Urinary bladder (tissue), 4 donors: Measurements from ENCODE around the gene ATP7A. TPM values are rescaled to one million over a fixed set of nuclear protein-coding genes. Genes with fewer than 3 reads are reported as not detected.
A peak's percentile ranks its signal among the peaks of the same experiment; 100 is the strongest.
"Not testable (repeated sequence)": the region's sequence is repeated elsewhere in the genome, so short reads cannot be mapped to it uniquely, and the experiment has no call there.

Experiments used
- DNase-seq: peaks from one replicate; pipeline ENCODE4 v3.0.0-alpha.2; 2015; ENCODE audit errors: extremely low spot score
- H3K27ac ChIP-seq: one replicate; pipeline ENCODE4 v1.5.1; 2013; ENCODE audit warnings: low read depth, mild to moderate bottlenecking, moderate library complexity
- H3K36me3 ChIP-seq: one replicate; pipeline ENCODE4 v1.6.1; 2013; ENCODE audit warnings: mild to moderate bottlenecking, moderate library complexity; ENCODE audit not compliant: insufficient read depth
- H3K4me1 ChIP-seq: one replicate; pipeline ENCODE4 v1.6.1; 2013; ENCODE audit warnings: mild to moderate bottlenecking, moderate library complexity; ENCODE audit not compliant: insufficient read depth
- H3K4me3 ChIP-seq: one replicate; pipeline ENCODE4 v1.5.1; 2013; ENCODE audit warnings: low read depth, low read length
- WGBS: extraction: QIAGEN DNeasy Blood & Tissue Kit; methylation state at CpG from one replicate; pipeline ENCODE4 v1.1.7; 2013; 5-methylcytosine and 5-hydroxymethylcytosine counted together
- polyA plus RNA-seq: library from polyadenylated mRNA; stranded (reverse); fragments of 200-250 nt; gene quantifications from one replicate; pipeline ENCODE4 v1.2.3, GENCODE V29; 2013
- total RNA-seq: library from RNA; depleted of rRNA; stranded (reverse); fragments of >200 nt; gene quantifications from one replicate; pipeline ENCODE4 v1.2.3, GENCODE V29; 2014
- donor health status: healthy with polysubstance abuse.
- donor health status: healthy.

Gene ATP7A
- 29.6 TPM for total RNA-seq
- 5.1 TPM for polyA plus RNA-seq

DNA sequence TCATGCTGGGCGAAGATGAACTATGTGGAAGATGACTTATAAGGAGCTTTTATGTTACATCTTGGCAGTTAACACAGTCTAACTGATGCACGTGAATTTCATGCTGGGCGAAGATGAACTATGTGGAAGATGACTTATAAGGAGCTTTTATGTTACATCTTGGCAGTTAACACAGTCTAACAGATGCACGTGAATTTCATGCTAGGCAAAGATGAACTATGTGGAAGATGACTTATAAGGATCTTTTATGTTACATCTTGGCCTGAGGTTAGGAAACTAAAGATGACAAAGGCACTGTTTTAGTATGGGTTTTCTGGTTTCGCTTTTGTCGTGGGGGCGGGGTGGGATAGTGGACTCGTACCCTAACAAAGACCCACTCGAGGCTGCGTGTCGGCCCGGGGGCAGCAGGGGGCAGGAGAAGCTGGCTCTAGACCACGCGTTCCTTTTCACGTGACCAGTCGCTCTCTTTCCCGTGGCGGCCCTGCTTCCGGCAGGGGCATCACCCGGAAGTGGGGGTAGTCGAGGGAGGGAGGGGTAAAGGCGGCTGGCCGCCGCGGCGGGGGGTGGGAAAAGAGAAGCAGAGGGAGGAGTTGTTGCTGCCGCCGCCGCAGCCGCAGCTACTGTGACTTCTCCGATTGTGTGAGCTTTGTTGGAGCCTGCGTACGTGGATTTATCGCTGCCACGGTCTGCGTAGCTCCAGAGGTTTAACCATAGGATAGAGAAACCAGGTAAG is at the start of gene ATP7A:
Gene ATP7A, plus strand, starts transcription at position 586 of the 733 bp plus-strand sequence. CDS start 60,949 bp downstream, outside the sequence.
- Histone ChIP-seq H3K36me3 (no peaks in the 10 kb centered on the region), H3K27ac (peak within 1 kb of the TSS; percentile 84), H3K4me1 (no peaks in the 10 kb centered on the region), H3K4me3 (peak within 1 kb of the TSS; percentile 54)
- 3% methylated on average over 36 of the region's 36 CpGs for WGBS
- peak; percentile 70 for DNase-seq

GRCh38 chrX:77875372-77875771 is 35.1 kb upstream of the ATP7A start:
- no peaks in the 10 kb centered on the region for H3K4me1 ChIP-seq
- 96% methylated on average over 8 of the region's 8 CpGs for WGBS
- H3K4me3 ChIP-seq, result no peak overlapping the region
- H3K36me3 ChIP-seq, result no peaks in the 10 kb centered on the region
- no peak overlapping the region for H3K27ac ChIP-seq
- no peak for DNase-seq

DNA sequence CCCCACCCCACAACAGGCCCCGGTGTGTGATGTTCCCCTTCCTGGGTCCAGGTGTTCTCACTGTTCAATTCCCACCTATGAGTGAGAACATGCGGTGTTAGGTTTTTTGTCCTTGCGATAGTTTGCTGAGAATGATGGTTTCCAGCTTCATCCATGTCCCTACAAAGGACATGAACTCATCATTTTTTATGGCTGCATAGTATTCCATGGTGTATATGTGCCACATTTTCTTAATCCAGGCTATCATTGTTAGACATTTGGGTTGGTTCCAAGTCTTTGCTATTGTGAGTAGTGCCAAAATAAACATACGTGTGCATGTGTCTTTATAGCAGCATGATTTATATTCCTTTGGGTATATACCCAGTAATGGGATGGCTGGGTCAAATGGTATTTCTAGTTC is 29.1 kb upstream of the ATP7A start:
- not testable (repeated sequence) for H3K4me3 ChIP-seq, DNase-seq, H3K36me3 ChIP-seq, H3K27ac ChIP-seq, H3K4me1 ChIP-seq
- 77% methylated on average over 4 of the region's 4 CpGs for WGBS

DNA sequence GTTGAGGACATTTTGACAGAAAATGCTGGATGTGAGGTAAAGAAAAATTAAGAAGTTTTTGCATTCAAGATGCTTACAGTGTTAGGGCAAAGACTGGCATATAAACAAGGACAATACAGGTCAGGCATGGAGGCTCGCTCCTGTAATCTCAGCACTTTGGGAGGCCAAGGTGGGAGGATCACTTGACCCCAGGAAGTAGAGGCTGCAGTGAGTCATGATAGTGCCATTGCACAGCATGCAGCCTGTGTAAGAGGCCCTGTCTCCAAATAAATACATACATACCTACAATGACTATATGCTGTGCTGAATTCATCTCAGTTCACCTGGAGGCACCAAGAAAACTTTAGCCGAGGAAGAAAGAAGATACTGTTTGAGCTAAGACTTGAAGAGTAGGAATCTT is 17.6 kb upstream of the ATP7A start:
- no peak overlapping the region for H3K27ac ChIP-seq
- H3K4me1 ChIP-seq, result no peaks in the 10 kb centered on the region
- no peak for DNase-seq
- no peak overlapping the region for H3K4me3 ChIP-seq
- H3K36me3 ChIP-seq, result no peaks in the 10 kb centered on the region
- WGBS, result 87% methylated on average over 2 of the region's 2 CpGs

DNA sequence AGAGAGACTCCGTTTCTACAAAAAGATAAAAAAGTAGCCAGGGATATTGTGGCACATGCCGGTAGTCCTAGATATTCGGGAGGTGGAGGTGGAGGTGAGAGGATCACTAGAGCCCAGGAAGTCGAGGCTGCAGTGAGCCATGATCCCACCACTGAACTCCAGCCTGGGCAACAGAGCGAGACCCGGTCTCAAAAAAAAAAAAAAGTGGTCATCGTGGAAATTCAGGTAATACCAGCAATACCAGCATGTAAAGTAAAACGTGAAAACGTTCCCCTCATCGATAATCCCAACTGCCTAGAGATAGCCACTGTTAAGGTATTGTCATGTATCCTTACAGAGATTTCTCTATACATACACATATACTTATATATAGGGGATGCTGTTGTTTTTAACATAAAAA is 16.8 kb upstream of the ATP7A start:
- WGBS, result 78% methylated on average over 10 of the region's 10 CpGs
- Histone ChIP-seq H3K27ac (no peak overlapping the region), H3K4me1 (no peaks in the 10 kb centered on the region), H3K4me3 (no peak overlapping the region), H3K36me3 (no peaks in the 10 kb centered on the region)
- DNase-seq, result no peak

DNA sequence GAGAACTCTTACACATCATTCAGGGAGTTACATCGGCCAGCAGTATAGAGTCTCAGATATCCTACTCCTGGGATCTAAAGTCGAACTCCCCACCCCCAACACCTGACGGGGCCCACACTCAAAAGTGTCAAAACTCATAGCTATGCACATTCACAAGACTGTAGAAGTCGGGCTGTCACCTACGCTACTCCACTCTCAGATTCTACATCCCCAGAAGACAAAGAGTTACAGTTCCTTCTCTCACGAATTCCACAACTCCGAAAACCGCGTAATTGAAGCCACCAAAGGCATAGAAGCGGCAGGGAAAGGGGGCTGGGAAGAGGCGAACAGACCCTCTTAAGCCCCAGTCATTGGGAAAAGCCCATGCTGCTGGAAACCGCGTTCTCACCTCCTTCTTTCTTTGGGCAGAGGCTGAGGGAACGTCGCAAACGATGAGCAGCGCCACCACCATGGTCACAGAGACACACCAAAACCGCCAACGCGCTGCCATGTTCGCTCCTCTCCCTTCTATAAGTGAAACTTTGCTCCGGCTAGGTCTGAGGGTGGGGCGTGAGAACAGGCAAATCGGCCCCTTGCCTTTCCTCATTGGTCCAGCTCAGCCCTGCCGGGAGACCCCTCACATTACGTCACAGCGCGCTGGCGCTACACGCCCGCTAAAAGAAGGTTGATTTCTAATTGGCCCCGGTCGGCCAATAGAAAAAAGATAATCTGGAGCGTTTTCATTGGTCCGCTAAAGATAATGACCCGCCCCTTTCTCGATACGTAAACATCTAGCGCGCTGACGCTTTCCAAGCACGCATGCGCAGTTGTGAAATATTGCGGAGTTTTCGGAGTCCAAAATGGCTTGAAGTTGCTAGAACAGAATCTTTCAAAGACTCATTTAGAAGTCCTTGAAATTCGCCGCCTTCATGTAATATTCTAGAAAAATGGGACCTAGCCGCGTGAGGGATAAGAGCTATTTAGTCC is 15.3 kb upstream of the ATP7A start, which contains the start of gene MAGT1:
Gene MAGT1, minus strand, starts transcription at position 515 of the 966 bp plus-strand sequence. Its CDS starts 25 bp downstream, at position 490.
- Histone ChIP-seq H3K36me3 (no peaks in the 10 kb centered on the region), H3K27ac (peak within 1 kb of the TSS; percentile 95), H3K4me1 (no peaks in the 10 kb centered on the region), H3K4me3 (peak within 1 kb of the TSS; percentile 53)
- under 1% methylated on average over 49 of the region's 49 CpGs for WGBS
- peak; percentile 94 for DNase-seq

DNA sequence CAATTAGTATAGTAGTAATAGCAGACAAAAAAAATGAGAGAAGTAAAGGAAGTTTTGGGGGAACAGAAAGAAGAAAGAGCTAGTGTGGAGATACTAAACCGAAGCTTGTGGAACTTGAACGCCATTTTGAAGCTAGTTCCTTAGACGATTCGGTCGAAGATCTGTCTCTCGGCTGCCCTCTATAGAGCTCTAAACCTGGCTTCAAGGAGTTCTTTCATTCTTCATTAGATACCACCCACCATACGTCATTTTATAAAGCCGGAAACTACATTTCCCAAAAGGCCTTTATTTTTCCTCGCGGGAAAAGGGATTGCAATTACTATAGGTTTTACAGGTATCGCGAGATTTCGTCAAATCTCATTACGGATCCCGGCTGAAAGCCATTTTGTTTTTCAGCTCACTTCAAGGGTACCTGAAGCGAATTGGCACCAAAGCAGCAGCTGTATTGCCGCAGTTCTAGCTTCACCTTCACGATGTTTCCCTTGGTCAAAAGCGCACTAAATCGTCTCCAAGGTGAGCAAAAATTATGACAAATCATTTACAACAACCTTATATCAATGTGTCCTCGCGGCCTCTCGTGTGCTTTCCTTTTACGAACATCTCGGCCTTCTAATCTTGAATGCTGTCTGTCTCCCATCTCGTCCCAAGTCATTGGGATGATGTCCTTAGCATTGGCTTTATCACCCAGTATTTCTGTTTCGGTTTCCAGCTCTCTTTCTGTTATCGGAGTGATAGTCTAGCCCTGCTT is 11.2 kb upstream of the ATP7A start, which contains the start of gene COX7B:
Gene COX7B, plus strand, starts transcription at position 388 of the 748 bp plus-strand sequence. Its CDS starts 86 bp downstream, at position 474.
- Histone ChIP-seq H3K4me3 (peak within 1 kb of the TSS; percentile 49), H3K27ac (peak within 1 kb of the TSS; percentile 50), H3K36me3 (no peaks in the 10 kb centered on the region), H3K4me1 (no peaks in the 10 kb centered on the region)
- under 1% methylated on average over 28 of the region's 28 CpGs for WGBS
- peak; percentile 96 for DNase-seq

DNA sequence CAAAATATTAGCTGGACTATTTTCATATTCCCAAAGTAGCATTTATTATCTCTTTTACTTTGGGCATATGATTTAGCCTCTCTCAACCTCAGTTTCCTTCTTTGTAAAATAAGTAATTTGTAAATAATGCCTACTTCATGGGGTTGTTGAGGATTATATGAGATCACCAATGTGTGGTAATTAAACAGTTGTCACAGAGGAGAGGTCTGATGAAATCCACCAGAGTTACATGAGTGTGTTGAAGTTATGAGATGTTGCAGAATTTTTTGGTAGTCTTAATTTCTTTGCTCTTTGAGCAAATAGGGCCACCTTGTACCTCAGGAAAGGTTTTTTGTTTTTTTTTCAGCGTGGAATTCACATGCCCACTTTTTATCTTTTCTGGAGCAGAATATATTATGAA is 9.8 kb upstream of the ATP7A start:
- Histone ChIP-seq H3K4me3 (no peak overlapping the region), H3K4me1 (no peaks in the 10 kb centered on the region), H3K36me3 (no peaks in the 10 kb centered on the region), H3K27ac (no peak overlapping the region)
- WGBS, result 83% methylated on average over 1 of the region's 1 CpG
- no peak for DNase-seq

- WGBS, result 88% methylated on average over 5 of the region's 5 CpGs
- DNase-seq, result no peak
- Histone ChIP-seq H3K4me3 (no peak overlapping the region), H3K4me1 (no peaks in the 10 kb centered on the region), H3K27ac (no peak overlapping the region), H3K36me3 (no peaks in the 10 kb centered on the region)
Observed at GRCh38 chrX:77901506-77901905, 9.0 kb upstream of the ATP7A start.

GRCh38 chrX:77917294-77917933 is 6.9 kb downstream of the ATP7A start:
- Histone ChIP-seq H3K4me3 (no peak overlapping the region), H3K27ac (no peak overlapping the region), H3K36me3 (no peaks in the 10 kb centered on the region), H3K4me1 (no peaks in the 10 kb centered on the region)
- DNase-seq, result no peak
- 70% methylated on average over 2 of the region's 2 CpGs for WGBS

DNA sequence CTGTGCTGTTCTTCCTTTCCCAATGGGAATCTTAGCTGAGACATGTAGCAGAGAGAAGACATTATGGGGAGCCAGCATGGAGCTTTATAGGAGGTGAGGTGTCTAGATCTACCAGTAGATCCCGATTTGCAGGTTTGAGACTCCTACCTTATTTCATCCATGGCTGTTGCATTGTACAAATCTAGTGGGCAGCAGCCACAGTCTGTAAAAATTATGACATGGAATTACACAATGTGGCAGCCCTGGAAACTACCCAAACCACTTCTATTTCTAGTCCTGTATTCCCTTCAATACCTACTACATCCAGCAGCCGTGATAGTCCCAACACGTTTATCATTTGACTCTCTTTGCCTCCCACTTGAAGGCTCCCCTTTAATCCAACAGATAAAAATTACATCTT is 8.1 kb downstream of the ATP7A start:
- Histone ChIP-seq H3K36me3 (no peaks in the 10 kb centered on the region), H3K4me1 (no peaks in the 10 kb centered on the region), H3K4me3 (no peak overlapping the region), H3K27ac (no peak overlapping the region)
- no peak for DNase-seq
- 55% methylated on average over 3 of the region's 3 CpGs for WGBS

GRCh38 chrX:77919370-77919769 is 8.9 kb downstream of the ATP7A start:
- not testable (repeated sequence) for DNase-seq, H3K36me3 ChIP-seq, H3K4me1 ChIP-seq, H3K4me3 ChIP-seq, H3K27ac ChIP-seq
- 80% methylated on average over 6 of the region's 6 CpGs for WGBS

DNA sequence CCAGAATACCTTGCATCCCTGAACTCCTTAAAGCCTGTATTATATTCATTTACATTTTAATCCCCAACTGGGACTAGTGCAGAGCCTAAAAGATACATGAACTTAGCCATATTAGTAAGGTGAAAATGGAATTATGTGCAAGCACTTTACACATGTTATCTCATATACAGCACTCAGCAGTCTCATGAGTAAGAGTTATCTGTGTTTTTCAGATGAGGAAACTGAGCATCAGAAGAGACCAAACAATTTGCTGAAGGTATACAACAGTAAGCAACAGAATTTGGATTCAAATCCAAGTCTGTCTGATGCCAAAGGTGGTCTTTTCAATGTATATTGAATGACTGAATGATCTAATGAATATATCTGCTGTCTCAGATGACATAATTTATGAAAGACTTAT is 12.3 kb downstream of the ATP7A start:
- Histone ChIP-seq H3K4me1 (no peaks in the 10 kb centered on the region), H3K36me3 (no peaks in the 10 kb centered on the region), H3K27ac (no peak overlapping the region), H3K4me3 (no peak overlapping the region)
- DNase-seq, result no peak
